ENCODE data around the gene NFATC3.

The NFATC3 gene

GRCh38 chr16:68247400-68247799, 162.2 kb downstream of the NFATC3 start:
- no peak for DNase-seq (ENCODE audit: low spot score)

DNA sequence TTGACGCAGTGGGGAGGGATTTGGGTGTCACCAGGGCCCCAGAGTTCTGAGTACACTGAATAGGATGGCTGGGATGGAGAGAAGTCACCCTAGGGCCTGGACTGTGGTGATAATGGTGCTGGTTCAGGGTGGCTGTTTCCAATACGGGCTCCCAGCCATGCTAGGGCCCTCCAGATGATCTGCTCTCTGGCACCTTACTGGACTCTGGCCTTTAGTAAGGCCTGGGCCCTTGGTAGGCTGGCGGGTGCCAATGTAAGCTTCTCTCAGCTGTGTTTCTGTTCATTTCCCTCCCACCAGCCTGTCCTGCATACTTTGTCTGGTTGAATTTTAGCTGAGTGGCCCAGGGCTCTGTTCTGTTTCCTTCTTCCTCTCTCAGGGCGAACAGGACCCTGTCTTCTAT, 162.8 kb downstream of the NFATC3 start:
- DNase-seq (ENCODE audit: low spot score) = no peak

GRCh38 chr16:68249371-68249770, 164.2 kb downstream of the NFATC3 start:
- no peak for DNase-seq (ENCODE audit: low spot score)

GRCh38 chr16:68250951-68251350, 165.8 kb downstream of the NFATC3 start:
- DNase-seq (ENCODE audit: low spot score) = no peak

GRCh38 chr16:68251832-68252231, 166.7 kb downstream of the NFATC3 start:
- DNase-seq (ENCODE audit: low spot score) = no peak

GRCh38 chr16:68252383-68252782, 167.2 kb downstream of the NFATC3 start:
- DNase-seq (ENCODE audit: low spot score) = no peak

GRCh38 chr16:68253721-68254120, 168.6 kb downstream of the NFATC3 start:
- DNase-seq (ENCODE audit: low spot score) = no peak

GRCh38 chr16:68255712-68256111, 170.5 kb downstream of the NFATC3 start:
- no peak for DNase-seq (ENCODE audit: low spot score)

- no peak for DNase-seq (ENCODE audit: low spot score)
Observed at GRCh38 chr16:68257251-68257905, 172.2 kb downstream of the NFATC3 start.

- no peak for DNase-seq (ENCODE audit: low spot score)
Observed at GRCh38 chr16:68257906-68258800, 173.0 kb downstream of the NFATC3 start.

GRCh38 chr16:68259007-68259825, 174.0 kb downstream of the NFATC3 start:
- DNase-seq (ENCODE audit: low spot score) = no peak

- no peak for DNase-seq (ENCODE audit: low spot score)
Observed at GRCh38 chr16:68263559-68264127, 178.5 kb downstream of the NFATC3 start.

GRCh38 chr16:68264128-68265077, 179.2 kb downstream of the NFATC3 start, which contains the start of gene SLC7A6:
Gene SLC7A6, plus strand, starts transcription at chr16:68264526. Its CDS starts 10,201 bp downstream, at chr16:68274727.
- peak; percentile 85 for DNase-seq (ENCODE audit: low spot score)

DNA sequence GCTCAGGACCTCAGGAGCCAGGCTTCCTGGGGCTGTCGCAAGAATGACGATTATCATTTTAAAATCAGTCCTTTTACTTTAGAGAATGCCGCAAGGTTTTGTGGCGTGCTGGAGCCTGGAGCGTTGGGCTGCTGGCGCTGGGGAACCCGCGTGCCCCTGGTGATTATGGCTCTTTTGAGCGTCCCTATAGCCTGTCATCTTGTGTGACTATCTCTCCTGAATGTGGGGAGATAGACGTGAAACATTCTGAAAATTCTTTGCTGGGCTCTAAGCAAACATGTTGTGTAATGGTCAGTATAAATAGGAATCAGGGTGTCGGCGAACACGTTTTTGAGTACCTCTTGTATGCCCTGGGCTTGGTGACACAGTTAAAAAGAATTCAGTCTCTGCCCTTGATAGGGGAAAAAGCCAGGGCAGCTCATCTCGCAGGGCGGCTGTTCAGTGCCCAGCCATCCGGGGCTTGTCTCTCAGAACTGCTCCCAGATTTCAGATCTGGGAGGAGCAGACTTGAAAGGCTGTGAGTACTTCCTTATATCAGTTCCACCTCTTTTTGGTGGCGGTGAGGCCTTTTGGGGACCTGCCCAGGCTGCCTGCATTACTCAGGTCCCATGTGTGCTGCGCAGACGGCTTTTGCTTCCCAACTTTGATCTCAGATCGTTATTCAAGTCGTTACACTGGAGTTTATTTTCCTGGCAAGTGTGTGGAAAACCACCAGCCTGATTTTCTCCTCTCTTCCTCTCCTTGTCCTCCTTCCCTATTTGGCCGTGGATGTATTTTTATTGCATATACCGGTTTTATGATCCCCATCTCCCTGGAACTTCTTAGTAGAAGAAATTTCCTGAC, 180.1 kb downstream of the NFATC3 start:
- DNase-seq (ENCODE audit: low spot score) = no peak

GRCh38 chr16:68267612-68268405, 182.6 kb downstream of the NFATC3 start:
- no peak for DNase-seq (ENCODE audit: low spot score)

- no peak for DNase-seq (ENCODE audit: low spot score)
Observed at GRCh38 chr16:68269793-68270192, 184.6 kb downstream of the NFATC3 start.

GRCh38 chr16:68270353-68270752, 185.2 kb downstream of the NFATC3 start:
- no peak for DNase-seq (ENCODE audit: low spot score)

- no peak for DNase-seq (ENCODE audit: low spot score)
Observed at GRCh38 chr16:68272507-68273209, 187.5 kb downstream of the NFATC3 start.
